Activated B cell treated with CpG ODN at 0.5 μM for 24 hours (primary cell): Measurements from ENCODE around the gene RNF224. TPM values are rescaled to one million over a fixed set of nuclear protein-coding genes. Genes with fewer than 3 reads are reported as not detected.

Source experiments
- ATAC-seq: fragments of 200-7000 bp; cut with Tn5 transposase; one replicate; pipeline ENCODE4 v1.10.0; 2021; ENCODE audit warnings: low read depth, mild to moderate bottlenecking, moderate library complexity
- CTCF ChIA-PET: fragments of 350-600 bp; sonication (Branson Sonifier 250); formaldehyde crosslinking; loops from one replicate; lab custom pipeline; 2021; ENCODE audit warnings: antibody characterized with exemption; lab: Charles Lee
- POLR2A ChIA-PET: fragments of 350-600 bp; sonication (Branson Sonifier 250); formaldehyde crosslinking; loops from one replicate; lab custom pipeline; 2021; ENCODE audit warnings: antibody characterized with exemption; lab: Charles Lee
- DNase-seq: peaks from one replicate; pipeline ENCODE4 v3.0.0; 2022
- H3K27ac Mint-ChIP-seq: one replicate; pipeline ENCODE4 v1.8.0; 2020; ENCODE audit warnings: mixed read lengths
- H3K27me3 Mint-ChIP-seq: one replicate; pipeline ENCODE4 v1.8.0; 2021; ENCODE audit warnings: mixed read lengths
- H3K36me3 Mint-ChIP-seq: one replicate; pipeline ENCODE4 v1.8.0; 2021; ENCODE audit warnings: low read depth, mixed read lengths
- H3K4me1 Mint-ChIP-seq: one replicate; pipeline ENCODE4 v1.8.0; 2021; ENCODE audit warnings: mixed read lengths
- H3K4me3 Mint-ChIP-seq: one replicate; pipeline ENCODE4 v1.8.0; 2020; ENCODE audit warnings: mild to moderate bottlenecking, mixed read lengths
- H3K9me3 Mint-ChIP-seq: one replicate; pipeline ENCODE4 v1.8.0; 2020; ENCODE audit warnings: mixed read lengths
- intact Hi-C: fragments of 100-400 bp; cut with micrococcal nuclease; formaldehyde crosslinking; loops from one replicate; pipeline ENCODE4 v1.15.1; 2024
- total RNA-seq: library from RNA; stranded (reverse); gene quantifications from 2 replicates; pipeline ENCODE4 v1.2.3, GENCODE V29; 2022
- TF ChIP-seq, protein P1 (sequence below): fragments of 200-600 bp; IDR thresholded peaks from one replicate; pipeline ENCODE4 v1.8.0; 2022; ENCODE audit warnings: antibody characterized with exemption, mild to moderate bottlenecking

The RNF224 gene
- total RNA-seq, 1 donor from 2014 or later = not detected

DNA sequence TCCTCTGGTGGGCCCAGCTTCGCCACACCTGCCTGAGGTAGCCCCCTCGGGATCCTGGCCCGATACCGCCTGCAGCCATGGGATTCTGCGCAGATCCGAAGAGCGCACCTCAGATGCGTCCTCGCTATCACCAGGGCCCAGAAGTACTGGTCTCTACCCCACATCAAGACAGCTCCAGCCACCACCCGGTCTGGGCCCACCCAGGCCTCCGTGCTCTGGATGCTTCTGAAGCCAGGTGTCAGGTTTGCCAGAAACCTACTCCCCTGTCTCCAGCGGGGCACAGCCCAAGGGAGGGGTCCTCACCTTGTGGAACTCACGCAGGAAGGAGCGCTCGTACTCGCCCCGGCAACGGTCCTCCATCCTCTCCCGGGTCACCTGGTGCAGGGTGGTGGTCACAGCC, 41.4 kb upstream of the RNF224 start:
- H3K4me1 Mint-ChIP-seq = peaks cover 35% of the 10 kb centered on the region
- no peaks in the 10 kb centered on the region for H3K9me3 Mint-ChIP-seq
- no peak overlapping the region for H3K27ac Mint-ChIP-seq
- DNase-seq (no peak), ATAC-seq (no peak)
- ChIA-PET POLR2A (no interaction called here), CTCF (no interaction called here)
- H3K27me3 Mint-ChIP-seq = no peaks in the 10 kb centered on the region
- peaks cover 72% of the 10 kb centered on the region for H3K36me3 Mint-ChIP-seq
- no peak overlapping the region for H3K4me3 Mint-ChIP-seq
- TF ChIP-seq, protein P1, sequence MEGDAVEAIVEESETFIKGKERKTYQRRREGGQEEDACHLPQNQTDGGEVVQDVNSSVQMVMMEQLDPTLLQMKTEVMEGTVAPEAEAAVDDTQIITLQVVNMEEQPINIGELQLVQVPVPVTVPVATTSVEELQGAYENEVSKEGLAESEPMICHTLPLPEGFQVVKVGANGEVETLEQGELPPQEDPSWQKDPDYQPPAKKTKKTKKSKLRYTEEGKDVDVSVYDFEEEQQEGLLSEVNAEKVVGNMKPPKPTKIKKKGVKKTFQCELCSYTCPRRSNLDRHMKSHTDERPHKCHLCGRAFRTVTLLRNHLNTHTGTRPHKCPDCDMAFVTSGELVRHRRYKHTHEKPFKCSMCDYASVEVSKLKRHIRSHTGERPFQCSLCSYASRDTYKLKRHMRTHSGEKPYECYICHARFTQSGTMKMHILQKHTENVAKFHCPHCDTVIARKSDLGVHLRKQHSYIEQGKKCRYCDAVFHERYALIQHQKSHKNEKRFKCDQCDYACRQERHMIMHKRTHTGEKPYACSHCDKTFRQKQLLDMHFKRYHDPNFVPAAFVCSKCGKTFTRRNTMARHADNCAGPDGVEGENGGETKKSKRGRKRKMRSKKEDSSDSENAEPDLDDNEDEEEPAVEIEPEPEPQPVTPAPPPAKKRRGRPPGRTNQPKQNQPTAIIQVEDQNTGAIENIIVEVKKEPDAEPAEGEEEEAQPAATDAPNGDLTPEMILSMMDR = no peak
- intact Hi-C loops = no loop called here

DNA sequence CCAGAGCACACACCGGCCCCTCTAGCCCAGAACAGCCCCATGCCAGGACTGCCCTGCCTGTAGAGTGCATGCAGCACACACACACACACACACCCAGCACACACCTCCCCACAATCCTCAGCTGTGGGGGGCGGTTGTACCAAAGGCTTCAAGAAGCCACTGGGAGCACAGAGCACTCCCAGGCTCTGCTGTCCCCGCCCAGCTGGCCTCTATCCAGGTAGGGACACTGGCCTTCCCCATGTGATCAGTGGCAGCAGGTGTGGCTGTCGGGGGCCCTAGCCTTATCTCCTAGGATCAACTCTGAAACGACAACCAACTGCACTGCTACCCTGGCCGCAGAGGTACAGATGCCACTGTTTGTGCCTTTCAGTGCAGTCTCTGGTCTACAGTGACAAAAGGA, 40.9 kb upstream of the RNF224 start:
- ChIA-PET POLR2A (no interaction called here), CTCF (no interaction called here)
- Mint-ChIP-seq H3K4me3 (peak overlapping the region; percentile 42), H3K27me3 (no peaks in the 10 kb centered on the region), H3K4me1 (peaks cover 36% of the 10 kb centered on the region), H3K9me3 (no peaks in the 10 kb centered on the region), H3K36me3 (peaks cover 71% of the 10 kb centered on the region), H3K27ac (no peak overlapping the region)
- intact Hi-C loops = no loop called here
- TF ChIP-seq, protein P1 = no peak
- ATAC-seq (no peak), DNase-seq (no peak)

DNA sequence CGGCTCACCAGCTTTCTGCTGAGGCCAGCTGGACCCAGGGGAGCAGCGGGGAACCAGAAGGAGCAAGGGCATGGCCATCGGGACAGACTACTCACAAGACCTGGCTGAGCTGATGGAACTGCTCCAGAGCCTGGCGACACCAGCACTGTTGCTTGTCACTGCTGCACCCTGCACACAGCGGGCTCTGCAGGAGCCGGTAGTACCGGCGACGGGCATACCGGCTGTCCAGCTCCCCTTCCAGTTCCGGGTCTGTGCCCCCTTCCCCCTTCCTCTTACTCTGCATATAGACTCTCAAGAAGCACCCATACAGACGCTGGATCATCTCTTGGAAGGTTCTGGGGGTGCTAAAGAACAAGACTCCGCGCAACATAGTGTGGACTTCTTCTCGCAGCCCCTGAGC, 39.9 kb upstream of the RNF224 start:
- CTCF ChIA-PET = interaction anchor here (0.6 kb wide), 1 partner anchor 57 kb away, joined by 3 read pairs; no protein-coding TSS in a partner anchor
- POLR2A ChIA-PET = interaction anchor here (1.0 to 4.4 kb wide), 10 partner anchors 11 to 58 kb away, joined by 3 to 49 read pairs (median 18); partner anchors contain the start of genes CYSRT1, NDOR1, RNF208 and TMEM203
- peaks cover 65% of the 10 kb centered on the region for H3K36me3 Mint-ChIP-seq
- TF ChIP-seq, protein P1 = no peak
- intact Hi-C loops = no loop called here
- DNase-seq (no peak), ATAC-seq (no peak)
- no peaks in the 10 kb centered on the region for H3K9me3 Mint-ChIP-seq
- no peaks in the 10 kb centered on the region for H3K27me3 Mint-ChIP-seq
- peak overlapping the region; percentile 92 for H3K4me3 Mint-ChIP-seq
- H3K27ac Mint-ChIP-seq = peak overlapping the region; percentile 90
- peaks cover 36% of the 10 kb centered on the region for H3K4me1 Mint-ChIP-seq

DNA sequence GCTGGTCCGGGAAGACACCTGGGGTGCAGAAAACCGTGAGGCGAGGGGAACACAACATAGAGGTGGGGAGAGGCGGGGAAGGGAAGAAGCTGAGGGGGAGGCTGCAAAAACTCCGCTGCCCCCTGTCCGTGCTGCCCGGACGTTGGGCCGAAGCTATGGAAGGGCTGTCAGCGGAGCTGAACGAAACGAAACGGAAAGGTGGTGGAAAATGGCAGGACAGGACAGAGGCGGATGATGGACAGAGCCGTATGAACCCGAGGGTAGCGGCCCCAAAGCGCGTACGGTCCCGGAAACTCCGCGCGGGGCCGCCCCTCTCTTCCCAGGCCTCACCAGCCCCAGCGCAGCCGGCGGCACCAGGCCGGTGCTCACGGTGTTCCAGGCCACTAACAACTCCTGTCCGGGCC, 39.2 kb upstream of the RNF224 start:
- Mint-ChIP-seq H3K27ac (peak overlapping the region; percentile 90), H3K4me3 (peak overlapping the region; percentile 92), H3K4me1 (peaks cover 36% of the 10 kb centered on the region), H3K36me3 (peaks cover 59% of the 10 kb centered on the region), H3K9me3 (no peaks in the 10 kb centered on the region), H3K27me3 (no peaks in the 10 kb centered on the region)
- intact Hi-C loops = loop anchor here (1.0 kb wide), 6 partner anchors 12 to 70 kb away; partner anchors contain the start of genes NDOR1, TMEM203 and TPRN
- ChIA-PET CTCF (interaction anchor here (0.6 to 2.0 kb wide), 6 partner anchors 14 to 102 kb away, joined by 3 to 13 read pairs (median 6); partner anchors contain the start of genes MAN1B1, RNF224 and TPRN), POLR2A (interaction anchor here (1.0 to 4.4 kb wide), 15 partner anchors 10 to 461 kb away, joined by 3 to 49 read pairs (median 10); partner anchors contain the start of genes CYSRT1, MAN1B1, NDOR1 and RNF208)
- no peak for DNase-seq
- no peak for ATAC-seq
- TF ChIP-seq, protein P1 = no peak

DNA sequence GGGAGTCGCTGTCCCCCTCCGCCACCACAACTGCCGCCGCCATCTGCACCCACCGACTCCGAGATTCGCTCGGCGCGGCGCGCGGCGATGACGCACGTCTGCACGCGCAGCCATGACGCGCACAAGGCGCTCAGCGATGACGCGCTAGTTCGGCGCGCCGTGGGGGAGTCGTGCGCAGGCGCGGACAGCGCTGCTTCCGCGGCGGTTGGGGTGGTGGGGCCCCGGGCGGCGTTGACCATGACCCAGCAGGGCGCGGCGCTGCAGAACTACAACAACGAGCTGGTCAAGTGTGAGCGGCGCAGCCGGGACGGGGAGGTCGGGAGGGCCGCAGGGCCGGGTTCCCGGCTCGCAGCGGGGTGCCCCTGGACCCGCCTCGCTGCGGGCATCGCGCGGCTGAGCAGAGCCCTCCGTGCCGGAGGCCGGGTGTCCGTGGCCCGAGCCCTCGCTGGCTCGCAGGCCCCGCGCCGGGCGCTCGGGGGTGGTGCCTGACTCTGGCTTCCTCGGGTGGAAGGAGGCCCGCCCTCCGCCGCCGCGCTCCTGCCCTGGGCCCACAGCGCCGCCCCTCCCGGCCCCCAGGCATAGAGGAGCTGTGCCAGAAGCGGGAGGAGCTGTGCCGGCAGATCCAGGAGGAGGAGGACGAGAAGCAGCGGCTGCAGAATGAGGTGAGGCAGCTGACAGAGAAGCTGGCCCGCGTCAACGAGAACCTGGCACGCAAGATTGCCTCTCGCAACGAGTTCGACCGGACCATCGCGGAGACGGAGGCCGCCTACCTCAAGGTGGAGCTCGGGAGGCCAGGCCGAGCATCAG, 38.6 kb upstream of the RNF224 start, which contains the start of the genes ANAPC2 and SSNA1:
ANAPC2 (minus strand) TSS at position 71 of the 807 bp plus-strand sequence; CDS start at position 43, 28 bp downstream.
SSNA1 (plus strand) TSS at position 187 of the 807 bp plus-strand sequence; CDS start at position 238, 51 bp downstream.
- intact Hi-C loops = loop anchor here (1.0 kb wide), 7 partner anchors 12 to 70 kb away; partner anchors contain the start of genes NDOR1, RNF224, TMEM203 and TPRN
- H3K27ac Mint-ChIP-seq = peak within 1 kb of the TSS; percentile 91
- TF ChIP-seq, protein P1 = no peak
- peak within 1 kb of the TSS; percentile 92 for H3K4me3 Mint-ChIP-seq
- CTCF ChIA-PET = interaction anchor here (0.9 to 2.0 kb wide), 10 partner anchors 13 to 142 kb away, joined by 3 to 13 read pairs (median 5); partner anchors contain the start of genes MAN1B1, RNF224 and TPRN
- DNase-seq (peak; percentile 99), ATAC-seq (peak; percentile 79)
- POLR2A ChIA-PET = interaction anchor here (0.7 to 4.4 kb wide), 24 partner anchors 8 to 462 kb away, joined by 3 to 49 read pairs (median 8); partner anchors contain the start of genes CYSRT1, MAN1B1, NDOR1 and RNF208
- H3K9me3 Mint-ChIP-seq = no peaks in the 10 kb centered on the region
- no peaks in the 10 kb centered on the region for H3K27me3 Mint-ChIP-seq
- peaks cover 36% of the 10 kb centered on the region for H3K4me1 Mint-ChIP-seq
- peaks cover 52% of the 10 kb centered on the region for H3K36me3 Mint-ChIP-seq
